SK-N-SH treated with all-trans-retinoic acid at 6 μM for 48 hours (cell line): ENCODE data around the gene DDX1.

Experiments
- ATAC-seq: fragments of 200-7000 bp; cut with Tn5 transposase; 3 replicates; pipeline ENCODE4 v1.9.1; 2020; ENCODE audit warnings: mild to moderate bottlenecking, moderate library complexity
- CSDC2 ChIP-seq: fragments of 250-450 bp; sonication (Bioruptor Pico); IDR thresholded peaks from 2 replicates; pipeline ENCODE4 v1.5.0; 2020; ENCODE audit warnings: mild to moderate bottlenecking, moderate library complexity
- ESRRG ChIP-seq: fragments of 250-450 bp; sonication (Bioruptor Pico); IDR thresholded peaks from 2 replicates; pipeline ENCODE4 v1.6.1; 2021; ENCODE audit warnings: mild to moderate bottlenecking
- GLIS3 ChIP-seq: fragments of 250-450 bp; sonication (Bioruptor Pico); IDR thresholded peaks from 2 replicates; pipeline ENCODE4 v1.5.0; 2020; ENCODE audit warnings: mild to moderate bottlenecking, moderate library complexity
- ISL1 ChIP-seq: fragments of 250-450 bp; sonication (Bioruptor Pico); IDR thresholded peaks from 2 replicates; pipeline ENCODE4 v2.1.2; 2022; ENCODE audit warnings: mild to moderate bottlenecking, moderate library complexity
- OSR1 ChIP-seq: fragments of 250-450 bp; sonication (Bioruptor Pico); IDR thresholded peaks from 2 replicates; pipeline ENCODE4 v1.8.0; 2022; ENCODE audit warnings: moderate library complexity, mild to moderate bottlenecking, inconsistent platforms
- PPARA ChIP-seq: fragments of 250-450 bp; sonication (Bioruptor Pico); IDR thresholded peaks from 2 replicates; pipeline ENCODE4 v1.5.0; 2020; ENCODE audit warnings: mild to moderate bottlenecking, borderline replicate concordance
- SNAI2 ChIP-seq: fragments of 250-450 bp; sonication (Bioruptor Pico); IDR thresholded peaks from 2 replicates; pipeline ENCODE4 v1.5.0; 2020; ENCODE audit warnings: mild to moderate bottlenecking, moderate library complexity
- TOX ChIP-seq: fragments of 250-450 bp; sonication (Bioruptor Pico); IDR thresholded peaks from 2 replicates; pipeline ENCODE4 v1.8.0; 2021; ENCODE audit warnings: mild to moderate bottlenecking, moderate library complexity, borderline replicate concordance
- ZC3H10 ChIP-seq: fragments of 250-450 bp; sonication (Bioruptor Pico); IDR thresholded peaks from 2 replicates; pipeline ENCODE4 v1.5.1; 2021; ENCODE audit warnings: mild to moderate bottlenecking, moderate library complexity
- ZFP3 ChIP-seq: fragments of 250-450 bp; sonication (Bioruptor Pico); IDR thresholded peaks from 2 replicates; pipeline ENCODE4 v1.5.0; 2020; ENCODE audit warnings: mild to moderate bottlenecking, moderate library complexity
- ZNF70 ChIP-seq: fragments of 450-650 bp; formaldehyde crosslinking; IDR thresholded peaks from 2 replicates; pipeline ENCODE4 v1.5.0; 2020; ENCODE audit warnings: mild to moderate bottlenecking, moderate library complexity
- TF ChIP-seq, protein P1 (sequence below): fragments of 250-450 bp; sonication (Bioruptor Pico); IDR thresholded peaks from 2 replicates; pipeline ENCODE4 v1.5.1; 2021; ENCODE audit warnings: mild to moderate bottlenecking, moderate library complexity
- TF ChIP-seq, protein P2 (sequence below): fragments of 250-450 bp; sonication (Bioruptor Pico); IDR thresholded peaks from 2 replicates; pipeline ENCODE4 v1.8.0; 2020; ENCODE audit warnings: mild to moderate bottlenecking, moderate library complexity, borderline replicate concordance
- TF ChIP-seq, protein P3 (sequence below): fragments of 250-450 bp; sonication (Bioruptor Pico); IDR thresholded peaks from 2 replicates; pipeline ENCODE4 v1.5.0; 2020; ENCODE audit warnings: mild to moderate bottlenecking, moderate library complexity
- TF ChIP-seq, protein P4 (sequence below): fragments of 250-450 bp; sonication (Bioruptor Pico); IDR thresholded peaks from 2 replicates; pipeline ENCODE4 v1.8.0; 2021; ENCODE audit warnings: low read depth, mild to moderate bottlenecking, moderate library complexity, borderline replicate concordance

DDX1 gene

DNA sequence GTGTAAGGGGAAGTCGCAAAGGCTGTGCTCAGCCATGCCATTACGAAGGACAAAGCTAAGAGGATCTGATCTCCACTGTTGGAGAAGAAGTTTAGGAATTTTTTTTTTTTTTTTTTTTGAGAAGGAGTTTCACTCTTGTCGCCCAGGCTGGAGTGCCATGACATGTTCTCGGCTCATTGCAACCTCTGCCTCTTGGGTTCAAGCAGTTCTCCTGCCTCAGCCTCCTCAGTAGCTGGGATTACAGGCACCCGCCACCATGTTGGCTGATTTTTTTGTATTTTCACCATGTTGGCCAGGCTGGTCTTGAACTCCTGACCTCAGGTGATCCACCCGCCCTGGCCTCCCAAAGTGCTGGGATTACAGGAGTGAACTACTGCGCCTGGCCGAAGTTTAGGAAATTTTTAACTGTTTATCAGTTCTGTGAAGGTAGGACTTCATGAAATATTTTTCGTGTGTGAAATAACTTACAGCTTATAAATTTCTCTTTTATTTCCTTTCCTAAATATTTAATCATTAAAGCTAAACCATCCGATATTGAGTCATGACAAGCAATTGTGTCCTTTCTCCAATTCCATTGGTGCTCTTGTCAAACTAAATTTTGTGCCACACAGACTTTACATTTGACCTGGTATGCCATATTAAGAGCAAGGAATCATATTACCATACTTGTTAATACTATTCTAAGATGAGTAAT, 22.2 kb downstream of the DDX1 start (continued):
- TF ChIP-seq, protein P1, sequence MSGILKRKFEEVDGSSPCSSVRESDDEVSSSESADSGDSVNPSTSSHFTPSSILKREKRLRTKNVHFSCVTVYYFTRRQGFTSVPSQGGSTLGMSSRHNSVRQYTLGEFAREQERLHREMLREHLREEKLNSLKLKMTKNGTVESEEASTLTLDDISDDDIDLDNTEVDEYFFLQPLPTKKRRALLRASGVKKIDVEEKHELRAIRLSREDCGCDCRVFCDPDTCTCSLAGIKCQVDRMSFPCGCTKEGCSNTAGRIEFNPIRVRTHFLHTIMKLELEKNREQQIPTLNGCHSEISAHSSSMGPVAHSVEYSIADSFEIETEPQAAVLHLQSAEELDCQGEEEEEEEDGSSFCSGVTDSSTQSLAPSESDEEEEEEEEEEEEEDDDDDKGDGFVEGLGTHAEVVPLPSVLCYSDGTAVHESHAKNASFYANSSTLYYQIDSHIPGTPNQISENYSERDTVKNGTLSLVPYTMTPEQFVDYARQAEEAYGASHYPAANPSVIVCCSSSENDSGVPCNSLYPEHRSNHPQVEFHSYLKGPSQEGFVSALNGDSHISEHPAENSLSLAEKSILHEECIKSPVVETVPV (CRISPR knock-in tag) = no peak
- TF ChIP-seq, protein P2, sequence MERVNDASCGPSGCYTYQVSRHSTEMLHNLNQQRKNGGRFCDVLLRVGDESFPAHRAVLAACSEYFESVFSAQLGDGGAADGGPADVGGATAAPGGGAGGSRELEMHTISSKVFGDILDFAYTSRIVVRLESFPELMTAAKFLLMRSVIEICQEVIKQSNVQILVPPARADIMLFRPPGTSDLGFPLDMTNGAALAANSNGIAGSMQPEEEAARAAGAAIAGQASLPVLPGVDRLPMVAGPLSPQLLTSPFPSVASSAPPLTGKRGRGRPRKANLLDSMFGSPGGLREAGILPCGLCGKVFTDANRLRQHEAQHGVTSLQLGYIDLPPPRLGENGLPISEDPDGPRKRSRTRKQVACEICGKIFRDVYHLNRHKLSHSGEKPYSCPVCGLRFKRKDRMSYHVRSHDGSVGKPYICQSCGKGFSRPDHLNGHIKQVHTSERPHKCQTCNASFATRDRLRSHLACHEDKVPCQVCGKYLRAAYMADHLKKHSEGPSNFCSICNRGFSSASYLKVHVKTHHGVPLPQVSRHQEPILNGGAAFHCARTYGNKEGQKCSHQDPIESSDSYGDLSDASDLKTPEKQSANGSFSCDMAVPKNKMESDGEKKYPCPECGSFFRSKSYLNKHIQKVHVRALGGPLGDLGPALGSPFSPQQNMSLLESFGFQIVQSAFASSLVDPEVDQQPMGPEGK = no peak
- no peak for TF ChIP-seq CSDC2
- TF ChIP-seq, protein P3, sequence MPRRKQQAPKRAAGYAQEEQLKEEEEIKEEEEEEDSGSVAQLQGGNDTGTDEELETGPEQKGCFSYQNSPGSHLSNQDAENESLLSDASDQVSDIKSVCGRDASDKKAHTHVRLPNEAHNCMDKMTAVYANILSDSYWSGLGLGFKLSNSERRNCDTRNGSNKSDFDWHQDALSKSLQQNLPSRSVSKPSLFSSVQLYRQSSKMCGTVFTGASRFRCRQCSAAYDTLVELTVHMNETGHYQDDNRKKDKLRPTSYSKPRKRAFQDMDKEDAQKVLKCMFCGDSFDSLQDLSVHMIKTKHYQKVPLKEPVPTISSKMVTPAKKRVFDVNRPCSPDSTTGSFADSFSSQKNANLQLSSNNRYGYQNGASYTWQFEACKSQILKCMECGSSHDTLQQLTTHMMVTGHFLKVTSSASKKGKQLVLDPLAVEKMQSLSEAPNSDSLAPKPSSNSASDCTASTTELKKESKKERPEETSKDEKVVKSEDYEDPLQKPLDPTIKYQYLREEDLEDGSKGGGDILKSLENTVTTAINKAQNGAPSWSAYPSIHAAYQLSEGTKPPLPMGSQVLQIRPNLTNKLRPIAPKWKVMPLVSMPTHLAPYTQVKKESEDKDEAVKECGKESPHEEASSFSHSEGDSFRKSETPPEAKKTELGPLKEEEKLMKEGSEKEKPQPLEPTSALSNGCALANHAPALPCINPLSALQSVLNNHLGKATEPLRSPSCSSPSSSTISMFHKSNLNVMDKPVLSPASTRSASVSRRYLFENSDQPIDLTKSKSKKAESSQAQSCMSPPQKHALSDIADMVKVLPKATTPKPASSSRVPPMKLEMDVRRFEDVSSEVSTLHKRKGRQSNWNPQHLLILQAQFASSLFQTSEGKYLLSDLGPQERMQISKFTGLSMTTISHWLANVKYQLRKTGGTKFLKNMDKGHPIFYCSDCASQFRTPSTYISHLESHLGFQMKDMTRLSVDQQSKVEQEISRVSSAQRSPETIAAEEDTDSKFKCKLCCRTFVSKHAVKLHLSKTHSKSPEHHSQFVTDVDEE = no peak
- no peak for TF ChIP-seq PPARA (CRISPR knock-in tag)

DNA sequence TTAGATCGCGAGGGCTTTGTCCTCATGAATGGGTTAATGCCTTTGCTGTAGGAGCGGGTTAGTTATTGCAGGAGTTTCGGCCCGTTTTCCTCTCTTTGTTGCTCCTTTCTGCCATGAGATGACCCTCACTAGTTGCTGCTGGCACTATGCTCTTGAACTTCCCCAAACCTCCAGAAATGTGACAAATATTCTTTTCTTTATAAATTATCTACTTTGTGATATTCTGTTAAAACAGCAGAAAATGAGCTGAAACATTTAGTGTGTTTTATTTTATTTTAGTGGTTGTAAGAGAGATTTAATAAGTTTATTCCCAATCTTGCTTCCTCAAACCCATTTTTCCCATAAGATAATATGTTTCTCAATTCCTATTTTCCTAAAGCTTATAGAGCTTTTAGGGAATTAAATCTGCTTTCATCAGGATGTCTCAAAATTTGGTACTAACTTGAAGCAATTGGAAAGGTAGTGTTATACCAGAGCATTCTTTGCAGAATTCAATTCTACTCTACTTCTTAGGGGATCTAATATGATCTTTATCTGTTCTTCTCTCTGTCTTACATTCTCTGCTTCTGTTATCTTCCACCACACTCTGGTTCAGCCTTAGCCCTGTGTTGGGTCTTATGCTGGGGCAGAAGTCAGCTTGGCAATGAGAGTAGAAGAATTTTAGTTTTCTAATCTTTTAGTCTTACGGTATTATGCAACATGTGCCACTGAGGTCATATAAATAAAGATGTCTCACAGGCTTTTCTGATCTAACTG, 23.1 kb downstream of the DDX1 start:
- ATAC-seq = no peak

DNA sequence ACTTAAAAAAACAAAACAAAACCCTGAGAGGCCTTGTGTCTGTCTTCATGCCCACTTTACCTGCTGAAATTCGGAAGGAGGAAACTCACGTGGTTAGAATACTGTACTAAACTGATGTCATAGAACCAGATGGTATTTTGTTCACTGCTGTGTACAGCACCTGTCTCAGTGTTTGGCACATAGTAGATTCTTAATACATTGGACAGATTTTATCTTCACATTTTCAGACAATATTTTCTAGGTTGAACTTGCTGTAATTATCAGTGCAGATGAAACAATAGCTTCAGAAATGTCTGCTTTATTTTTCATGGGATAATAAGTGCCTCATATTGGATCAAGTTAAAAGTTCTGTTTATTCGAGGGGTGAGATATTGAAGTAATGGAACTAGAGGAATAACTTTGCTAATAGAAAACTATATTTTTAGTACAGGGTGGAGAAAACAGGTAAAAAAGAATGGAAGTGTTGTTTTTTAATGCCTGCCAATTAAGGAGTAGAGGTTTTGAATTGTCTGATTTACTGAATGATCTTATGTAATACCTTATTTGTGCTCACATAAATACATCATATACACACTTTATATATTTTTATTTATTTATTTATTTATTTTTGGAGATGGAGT, 23.7 kb downstream of the DDX1 start:
- no peak for ATAC-seq
- TF ChIP-seq OSR1 (no peak), PPARA (CRISPR knock-in tag) (no peak), SNAI2 (CRISPR knock-in tag) (no peak), TOX (CRISPR knock-in tag) (no peak), ZNF70 (CRISPR knock-in tag) (no peak)
- TF ChIP-seq, all 23 proteins: peak for 0

More for the DNA sequence above, 23.1 kb downstream of the DDX1 start:
- no peak for TF ChIP-seq ZC3H10

DNA sequence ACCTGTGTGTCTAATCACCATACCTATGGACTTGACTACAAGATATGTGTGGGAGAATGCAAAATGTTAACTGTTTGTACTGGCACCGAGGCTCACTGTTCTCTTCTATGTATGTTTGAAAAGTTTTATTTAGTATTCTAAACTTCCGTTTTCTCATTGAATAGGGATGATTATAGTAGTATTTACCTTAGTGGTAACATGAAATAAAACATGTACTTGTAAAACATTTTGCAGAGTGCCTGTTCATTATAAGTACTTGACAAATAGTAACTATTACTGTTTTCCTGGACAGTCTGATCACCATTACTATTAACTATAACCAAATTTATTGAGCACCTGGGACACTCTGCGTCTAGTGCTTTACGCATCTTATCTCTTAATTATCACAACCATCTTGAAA, 24.8 kb downstream of the DDX1 start:
- no peak for TF ChIP-seq ZFP3 (CRISPR knock-in tag)
- TF ChIP-seq CSDC2 = no peak
- TF ChIP-seq, protein P2 = no peak
- no peak for TF ChIP-seq ESRRG
- TF ChIP-seq, protein P4, sequence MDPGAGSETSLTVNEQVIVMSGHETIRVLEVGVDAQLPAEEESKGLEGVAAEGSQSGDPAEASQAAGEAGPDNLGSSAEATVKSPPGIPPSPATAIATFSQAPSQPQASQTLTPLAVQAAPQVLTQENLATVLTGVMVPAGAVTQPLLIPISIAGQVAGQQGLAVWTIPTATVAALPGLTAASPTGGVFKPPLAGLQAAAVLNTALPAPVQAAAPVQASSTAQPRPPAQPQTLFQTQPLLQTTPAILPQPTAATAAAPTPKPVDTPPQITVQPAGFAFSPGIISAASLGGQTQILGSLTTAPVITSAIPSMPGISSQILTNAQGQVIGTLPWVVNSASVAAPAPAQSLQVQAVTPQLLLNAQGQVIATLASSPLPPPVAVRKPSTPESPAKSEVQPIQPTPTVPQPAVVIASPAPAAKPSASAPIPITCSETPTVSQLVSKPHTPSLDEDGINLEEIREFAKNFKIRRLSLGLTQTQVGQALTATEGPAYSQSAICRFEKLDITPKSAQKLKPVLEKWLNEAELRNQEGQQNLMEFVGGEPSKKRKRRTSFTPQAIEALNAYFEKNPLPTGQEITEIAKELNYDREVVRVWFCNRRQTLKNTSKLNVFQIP (CRISPR knock-in tag) = no peak
- TF ChIP-seq ZC3H10 = no peak
- TF ChIP-seq GLIS3 (CRISPR knock-in tag) = no peak
- TF ChIP-seq, protein P1 (CRISPR knock-in tag) = no peak
- no peak for TF ChIP-seq SNAI2 (CRISPR knock-in tag)
- no peak for TF ChIP-seq OSR1
- TF ChIP-seq ISL1 (CRISPR knock-in tag) = no peak
- no peak for TF ChIP-seq ZNF70 (CRISPR knock-in tag)
- ATAC-seq = no peak
